ENCODE measurements around the gene MTHFSD.

GRCh38 chr16:86565644-86566511 lies 10.8 kb upstream of the MTHFSD start:
- no peak for TF ChIP-seq POLR2A (IDR thresholded peaks at IDR 0.05)
- no peak for TF ChIP-seq CTCF (IDR thresholded peaks at IDR 0.05)

All from breast epithelium (tissue), 3 donors.